ENCODE results near the gene TMEM150A. TPM values are rescaled to one million over a fixed set of nuclear protein-coding genes. Genes with fewer than 3 reads are reported as not detected.
"Not testable (repeated sequence)": the region's sequence is repeated elsewhere in the genome, so short reads cannot be mapped to it uniquely, and the experiment has no call there.

Gene TMEM150A
- total RNA-seq, 2 donors from 2014 or later = 10.0 to 10.8 TPM

DNA sequence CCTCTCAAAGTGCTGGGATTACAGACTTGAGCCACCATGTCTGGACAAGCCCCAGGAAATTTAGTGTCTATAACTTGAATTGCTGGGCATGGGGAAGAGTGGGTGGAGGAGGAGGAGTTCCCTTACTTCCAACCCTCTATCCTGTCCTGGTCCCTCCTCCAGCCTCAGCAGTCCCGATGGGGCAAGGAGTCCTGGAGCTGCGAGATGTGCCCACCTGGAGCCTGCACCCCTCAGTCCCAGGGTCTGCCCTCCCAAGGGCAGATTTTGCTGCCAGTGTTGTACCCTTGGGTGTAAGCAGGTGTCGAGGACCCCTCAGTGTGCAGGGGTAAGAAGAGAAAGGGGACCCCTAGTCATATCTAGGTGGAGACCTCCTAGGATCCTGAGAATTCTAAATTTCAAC is 22.3 kb downstream of the TMEM150A start:
- DNase-seq = no peak
- intact Hi-C loops (cut with DNase I, micrococcal nuclease) = no loop called here

DNA sequence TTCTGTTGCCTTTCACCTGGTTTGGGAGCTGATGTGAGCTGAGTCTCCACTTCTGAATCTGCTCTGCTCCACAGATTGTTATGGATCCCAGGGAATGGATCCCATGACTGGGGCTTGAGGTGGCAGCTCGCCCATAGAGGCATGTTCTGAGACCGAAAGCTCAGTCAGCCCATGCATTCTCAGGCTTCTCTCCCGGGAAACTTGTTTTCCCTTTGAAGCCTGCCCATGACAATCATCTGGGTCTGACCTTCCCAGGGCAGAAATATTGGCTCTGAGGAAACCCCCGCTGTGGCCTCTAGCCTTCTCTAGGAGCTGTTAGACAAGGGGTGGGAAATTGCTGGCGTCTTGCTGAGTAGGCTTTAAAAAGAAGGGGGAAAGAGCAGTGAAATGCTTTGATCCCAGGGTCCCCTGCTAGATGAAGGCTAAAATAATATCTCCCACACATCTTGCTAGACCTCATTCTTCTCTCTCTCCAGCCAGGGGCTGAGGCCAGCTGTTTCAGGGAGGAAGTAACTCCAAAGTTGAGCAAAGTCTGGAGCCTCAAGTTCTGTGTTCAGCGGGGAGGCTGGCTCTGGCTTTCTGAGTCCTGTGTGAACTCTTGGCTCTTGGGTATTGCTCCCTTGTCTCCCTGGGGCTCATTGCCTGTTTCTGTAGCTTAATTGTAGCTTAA is 23.1 kb downstream of the TMEM150A start:
- DNase-seq (no peak), ATAC-seq (no peak)
- intact Hi-C loops (cut with DNase I, micrococcal nuclease) = no loop called here

More for the DNA sequence above, 22.3 kb downstream of the TMEM150A start:
- ATAC-seq = no peak

DNA sequence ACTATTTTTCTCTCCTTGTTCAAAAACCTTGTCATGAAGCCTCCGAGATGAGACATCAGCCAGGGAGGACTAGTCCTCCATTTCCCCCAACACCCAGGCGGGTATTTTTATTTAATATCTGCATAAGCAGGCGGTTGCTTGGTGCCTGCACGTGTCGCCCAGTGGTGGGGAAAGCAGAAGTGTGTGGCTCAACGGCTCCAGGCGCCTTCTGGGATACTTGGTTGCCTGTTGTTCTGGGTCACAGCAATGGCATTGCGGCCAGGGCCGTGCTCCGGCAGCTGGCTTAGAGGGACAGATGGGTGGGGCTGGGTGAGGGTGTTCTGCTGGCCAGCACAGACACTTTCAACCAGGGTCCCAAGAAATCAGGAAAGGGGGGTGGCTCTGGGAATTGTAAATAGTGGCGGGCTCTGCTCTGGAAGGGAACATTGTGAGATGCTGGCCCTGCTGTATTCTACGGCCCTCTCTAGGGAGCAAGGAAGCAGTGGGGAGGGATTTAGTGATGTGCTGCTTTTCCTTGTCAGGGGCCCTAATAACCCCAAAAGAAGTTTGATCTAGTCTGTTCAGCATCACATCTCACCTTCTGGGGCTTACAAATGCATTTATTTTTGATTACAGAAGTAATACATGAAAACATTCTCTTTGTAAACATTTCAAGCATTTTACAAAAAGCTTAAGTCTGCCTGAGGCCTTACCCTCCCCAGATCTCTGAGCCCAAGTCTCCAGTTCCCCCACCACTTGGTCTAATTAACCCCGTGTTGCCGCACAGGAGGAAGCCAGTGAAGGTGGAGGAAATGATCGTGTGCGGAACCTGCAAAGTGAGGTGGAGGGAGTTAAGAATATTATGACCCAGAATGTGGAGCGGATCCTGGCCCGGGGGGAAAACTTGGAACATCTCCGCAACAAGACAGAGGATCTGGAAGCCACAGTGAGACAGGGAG is 24.0 kb downstream of the TMEM150A start:
- ATAC-seq (peak; percentile 54), DNase-seq (peak; percentile 63 to 64)
- intact Hi-C loops (cut with DNase I, micrococcal nuclease) = no loop called here

DNA sequence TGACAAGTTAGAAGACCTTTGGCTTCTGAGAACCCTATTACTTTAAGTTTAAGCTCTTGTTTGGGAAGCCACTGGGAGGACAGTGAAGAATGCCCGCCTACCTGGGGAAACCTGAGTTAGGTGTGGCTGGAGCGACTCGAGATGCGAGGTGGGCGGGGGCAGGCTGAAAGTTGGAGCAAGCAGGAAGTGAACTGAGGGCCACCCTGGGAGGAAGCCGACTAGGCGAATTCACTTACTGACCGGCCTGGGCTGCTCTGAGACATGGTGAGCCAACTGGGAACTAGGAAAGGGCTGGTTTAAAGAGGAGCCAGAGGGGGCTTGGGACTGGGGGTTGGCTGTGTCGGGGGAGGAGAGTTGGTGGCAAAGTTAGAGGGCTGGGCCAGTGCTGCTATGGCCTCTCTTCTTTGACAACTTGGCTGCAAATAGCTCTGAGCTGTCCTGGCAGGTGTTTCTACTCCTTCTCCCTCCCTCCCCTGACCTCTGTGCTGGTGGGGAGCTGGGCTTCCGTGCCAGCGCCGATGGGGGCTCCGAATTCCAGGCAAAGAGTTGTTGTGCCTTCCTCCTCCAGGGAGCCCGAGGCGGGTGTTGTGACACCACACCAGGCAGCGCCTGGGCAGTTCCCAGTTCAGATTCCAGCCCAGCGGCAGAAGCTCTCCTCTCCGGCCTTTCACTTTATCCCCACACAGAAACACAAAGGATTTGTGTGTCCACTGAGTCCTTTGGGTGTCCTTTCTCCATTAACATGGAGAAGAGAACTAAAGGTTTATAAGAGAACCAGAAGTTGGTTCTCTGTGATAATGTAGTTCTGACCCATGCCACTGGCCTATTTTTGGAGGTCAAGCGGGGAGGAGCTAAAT is 24.9 kb downstream of the TMEM150A start, which contains the start of gene VAMP8:
VAMP8 (plus strand) TSS at position 201 of the 857 bp plus-strand sequence; CDS start at position 262, 61 bp downstream.
- intact Hi-C loops (cut with DNase I, micrococcal nuclease) = no loop called here
- ATAC-seq (peak; percentile 95), DNase-seq (peak; percentile 92 to 93)

DNA sequence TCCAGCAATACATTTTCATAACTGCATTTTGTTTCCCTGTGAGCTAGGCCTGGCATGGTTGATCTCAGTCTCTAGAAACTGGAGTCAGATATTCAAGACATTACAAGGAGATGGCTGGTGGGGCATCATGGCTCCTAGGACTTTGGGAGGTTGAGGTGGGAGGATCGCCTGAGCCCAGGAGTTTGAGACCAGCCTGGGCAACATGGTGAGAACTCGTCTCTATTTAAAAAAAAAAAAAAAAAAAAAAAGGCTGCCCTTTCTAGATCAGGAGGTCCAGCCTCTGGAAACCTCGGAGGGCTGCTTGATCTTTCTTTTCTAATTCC is 25.5 kb downstream of the TMEM150A start:
- ATAC-seq (peak; percentile 1), DNase-seq (no peak)
- intact Hi-C loops (cut with DNase I, micrococcal nuclease) = no loop called here

DNA sequence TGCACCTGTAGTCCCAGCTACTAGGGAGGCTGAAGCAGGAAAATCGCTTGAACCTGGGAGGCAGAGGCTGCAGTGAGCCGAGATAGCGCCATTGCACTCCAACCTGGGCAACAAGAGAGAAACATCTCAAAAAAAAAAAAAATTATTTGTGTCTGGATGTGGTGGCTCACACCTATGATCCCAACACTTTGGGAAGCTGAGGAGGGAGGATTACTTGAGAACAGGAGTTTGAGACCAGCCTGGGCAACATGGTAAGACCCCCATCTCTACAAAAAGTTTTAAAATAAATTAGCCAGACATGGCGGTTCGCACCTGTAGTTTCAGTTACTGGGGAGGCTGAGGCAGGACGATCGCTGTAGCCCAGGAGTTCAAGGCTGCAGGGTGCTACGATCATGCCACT is 26.8 kb downstream of the TMEM150A start:
- no peak for ATAC-seq
- intact Hi-C loops (cut with DNase I, micrococcal nuclease) = no loop called here

DNA sequence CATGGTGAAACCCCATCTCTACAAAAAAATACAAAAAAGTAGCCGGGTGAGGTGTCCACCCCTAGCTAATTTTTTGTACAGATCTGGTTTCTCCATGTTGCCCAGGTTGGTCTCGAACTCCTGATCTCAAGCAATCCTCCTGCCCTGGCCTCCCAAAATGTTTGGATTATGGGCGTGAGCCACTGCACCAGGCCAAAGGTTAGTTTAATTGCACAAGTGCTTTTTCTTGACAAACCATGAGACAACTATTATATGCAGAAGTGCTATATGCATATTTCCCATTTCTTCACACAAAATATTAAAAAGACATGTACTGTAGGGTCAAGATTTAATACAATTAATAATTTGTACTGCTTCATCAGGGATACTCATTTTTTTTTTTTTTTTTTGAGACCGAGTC is 36.2 kb downstream of the TMEM150A start:
- intact Hi-C loops (cut with DNase I, micrococcal nuclease) = no loop called here
- DNase-seq (no peak), ATAC-seq (no peak)

More for the DNA sequence above, 26.8 kb downstream of the TMEM150A start:
- no peak for DNase-seq

DNA sequence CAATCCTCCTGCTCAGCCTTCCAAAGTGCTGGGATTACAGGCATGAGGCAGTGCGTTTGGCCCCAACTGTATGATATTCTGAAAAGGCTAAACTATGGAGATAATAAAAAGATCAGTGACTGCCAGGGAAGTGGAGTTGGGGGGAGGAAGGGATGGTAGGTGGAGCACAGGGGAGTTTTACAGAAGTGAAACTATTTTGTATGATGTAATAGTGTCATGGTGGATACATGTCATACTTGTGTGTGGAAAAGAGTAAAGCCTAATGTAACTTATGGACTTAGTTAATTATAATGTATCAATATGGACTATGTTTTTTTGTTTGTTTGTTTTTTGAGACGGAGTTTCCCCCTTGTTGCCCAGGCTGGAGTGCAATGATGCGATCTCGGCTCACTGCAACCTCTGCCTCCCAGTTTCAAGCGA is 38.3 kb downstream of the TMEM150A start:
- DNase-seq (no peak), ATAC-seq (no peak)
- intact Hi-C loops (cut with DNase I, micrococcal nuclease) = no loop called here

DNA sequence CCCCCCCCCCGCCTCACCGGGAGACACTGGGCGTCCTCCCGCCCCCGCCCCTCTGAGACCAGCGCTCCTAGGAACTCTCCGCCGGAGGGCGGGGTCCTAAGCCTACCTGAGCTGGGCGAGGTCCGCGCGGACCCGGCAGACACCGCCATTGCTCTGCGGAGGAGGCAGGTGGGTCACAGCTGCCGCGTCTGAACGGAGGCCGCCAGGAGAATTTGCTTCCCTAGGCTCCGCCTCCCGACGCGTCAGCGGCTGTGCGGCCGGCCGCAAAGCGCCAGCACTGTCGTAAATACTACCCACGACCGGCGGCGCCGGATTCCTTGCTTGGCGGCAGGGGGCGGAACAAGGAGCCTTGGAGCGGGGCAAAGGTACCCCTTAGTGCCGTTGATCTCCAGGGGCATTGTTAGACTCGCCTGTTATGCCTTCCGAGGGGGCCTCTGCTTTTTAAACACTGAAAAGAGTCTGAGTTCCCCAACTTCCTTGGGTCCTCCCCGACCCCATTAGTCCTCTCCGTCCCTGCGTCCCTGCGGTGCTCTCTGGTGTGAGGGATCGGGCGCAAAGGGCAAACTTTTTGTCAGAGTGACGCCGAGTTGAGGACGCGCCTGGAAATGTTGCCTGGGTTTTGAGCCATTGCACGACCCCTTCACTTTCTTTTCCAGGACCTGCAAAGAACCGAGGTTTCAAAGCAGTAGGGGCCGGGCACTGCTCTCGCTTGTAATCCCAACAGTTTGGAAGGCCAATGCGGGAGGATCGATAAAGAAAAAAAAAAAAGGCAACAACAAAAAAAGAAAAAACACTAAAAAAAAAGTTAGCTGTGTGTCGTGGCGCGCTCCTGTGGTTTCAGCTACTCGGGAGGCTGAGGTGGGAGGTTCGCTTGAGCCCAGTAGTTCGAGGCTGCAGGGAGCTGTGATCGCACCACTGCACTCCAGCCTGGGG is 41.0 kb downstream of the TMEM150A start, which contains the start of gene GGCX:
GGCX (minus strand) TSS at position 214 of the 933 bp plus-strand sequence; CDS start at position 149, 65 bp downstream.
- peak; percentile 94 for ATAC-seq
- peak; percentile 96 to 98 for DNase-seq
- intact Hi-C loops (cut with DNase I, micrococcal nuclease) = no loop called here

DNA sequence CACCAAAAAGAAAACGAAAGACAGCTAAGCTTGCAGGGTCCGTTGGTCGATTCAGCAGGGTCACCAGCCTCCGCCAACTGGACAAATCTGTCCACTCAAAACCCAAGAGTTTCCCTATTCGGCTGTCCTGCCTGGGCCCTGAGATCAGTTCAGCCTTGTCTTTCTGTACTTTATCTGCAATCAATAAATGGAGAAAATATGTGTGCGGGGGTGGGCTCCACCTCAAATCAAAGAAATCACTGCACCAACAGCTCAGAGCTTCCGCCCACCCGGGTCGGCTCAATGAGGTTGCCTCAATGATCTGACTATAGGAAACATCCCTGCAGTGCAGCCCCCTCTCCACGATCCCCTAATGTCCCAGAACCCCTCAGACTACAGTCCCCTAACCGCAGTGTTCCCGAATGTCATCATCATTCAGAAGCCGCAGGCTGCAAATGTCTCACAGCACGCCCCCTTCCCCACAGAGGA is 41.7 kb downstream of the TMEM150A start:
- ATAC-seq (no peak), DNase-seq (no peak)
- intact Hi-C loops (cut with DNase I, micrococcal nuclease) = no loop called here

DNA sequence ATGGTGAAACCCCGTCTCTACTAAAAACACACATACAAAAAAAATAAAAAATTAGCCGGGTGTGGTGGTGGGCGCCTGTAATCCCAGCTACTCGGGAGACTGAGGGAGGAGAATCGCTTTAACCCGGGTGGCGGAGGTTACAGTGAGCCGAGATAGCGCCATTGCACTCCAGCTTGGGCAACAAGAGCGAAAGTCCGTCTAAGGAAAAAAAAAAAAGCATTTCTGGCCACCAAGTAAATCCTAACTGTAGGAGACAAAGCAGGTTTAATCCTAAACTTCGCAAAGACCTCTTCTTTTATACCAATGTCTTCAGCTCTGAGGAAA is 42.1 kb downstream of the TMEM150A start:
- ATAC-seq; DNase-seq; intact Hi-C loops (cut with DNase I, micrococcal nuclease): not testable (repeated sequence)

DNA sequence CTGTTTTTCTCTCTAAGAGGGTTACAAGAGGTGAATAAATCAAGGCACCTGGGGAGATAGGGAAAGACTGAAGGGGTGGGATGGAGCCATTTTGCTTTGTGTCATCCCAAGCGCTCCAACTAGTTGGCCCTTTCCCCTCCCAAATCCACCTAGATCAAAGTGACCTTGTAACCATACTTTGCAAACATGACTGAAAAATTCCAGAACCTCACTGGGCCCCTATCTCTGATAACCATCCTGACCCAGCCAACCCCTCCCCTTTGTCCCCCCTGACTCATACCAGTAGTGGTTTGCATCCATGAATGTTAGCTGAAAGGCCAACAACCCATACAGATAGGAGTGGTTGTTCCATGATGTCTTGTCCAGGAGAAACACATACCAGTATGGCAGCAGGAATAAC is 44.3 kb downstream of the TMEM150A start:
- ATAC-seq (no peak), DNase-seq (no peak)
- intact Hi-C loops (cut with DNase I, micrococcal nuclease) = no loop called here

DNA sequence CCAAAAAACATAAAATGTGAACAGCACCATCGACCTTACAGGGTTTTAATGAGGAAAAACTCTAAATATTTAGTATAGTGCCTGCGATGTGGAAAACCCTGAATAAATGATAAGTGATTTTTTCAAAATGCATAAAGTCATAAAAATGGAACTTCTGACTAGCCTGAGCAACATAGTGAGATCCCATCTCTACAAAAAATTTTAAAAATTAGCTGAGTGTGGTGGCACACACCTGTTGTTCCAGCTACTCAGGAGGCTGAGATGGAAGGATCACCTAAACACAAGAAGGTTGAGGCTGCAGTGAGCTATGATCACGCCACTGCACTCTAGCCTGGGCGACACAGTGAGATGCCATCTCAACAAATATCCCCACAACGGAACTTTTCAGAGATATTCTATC is 45.4 kb downstream of the TMEM150A start:
- ATAC-seq (no peak), DNase-seq (no peak)
- intact Hi-C loops (cut with DNase I, micrococcal nuclease) = no loop called here

DNA sequence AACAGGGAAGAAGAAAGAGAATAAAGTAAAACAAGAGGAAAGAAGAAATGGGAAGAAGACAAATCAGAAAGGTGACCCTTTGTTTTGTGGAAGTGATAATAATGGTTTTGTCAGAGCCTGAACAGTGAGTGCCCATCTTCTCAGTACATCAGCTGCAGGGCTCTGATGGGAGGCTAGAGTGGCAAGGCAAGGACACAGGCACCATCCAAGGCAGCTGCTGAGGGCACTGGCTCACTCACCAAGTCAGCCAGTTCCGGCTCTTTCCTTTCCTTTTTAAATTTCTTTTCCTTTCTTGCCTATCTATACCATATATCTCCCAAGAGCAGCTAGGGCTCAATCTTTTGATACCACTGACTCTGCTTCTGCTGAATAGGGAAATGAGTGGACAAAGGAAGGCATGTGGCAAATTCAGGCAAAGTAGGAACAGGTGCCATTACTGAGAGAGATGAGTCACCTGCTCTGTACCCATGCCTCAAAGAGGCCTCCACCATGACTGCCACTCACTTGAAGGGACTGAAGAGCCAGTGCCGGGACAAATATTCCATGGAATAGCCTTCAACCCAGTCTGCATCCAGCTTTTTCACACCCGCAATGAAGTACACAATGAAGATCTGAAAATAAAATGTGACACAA is 47.4 kb downstream of the TMEM150A start:
- intact Hi-C loops (cut with DNase I, micrococcal nuclease) = loop anchor here in 1 of 2 donors (5.0 kb wide), 1 partner anchor 133 kb away; no protein-coding TSS in a partner anchor
- ATAC-seq = no peak
- DNase-seq = no peak

DNA sequence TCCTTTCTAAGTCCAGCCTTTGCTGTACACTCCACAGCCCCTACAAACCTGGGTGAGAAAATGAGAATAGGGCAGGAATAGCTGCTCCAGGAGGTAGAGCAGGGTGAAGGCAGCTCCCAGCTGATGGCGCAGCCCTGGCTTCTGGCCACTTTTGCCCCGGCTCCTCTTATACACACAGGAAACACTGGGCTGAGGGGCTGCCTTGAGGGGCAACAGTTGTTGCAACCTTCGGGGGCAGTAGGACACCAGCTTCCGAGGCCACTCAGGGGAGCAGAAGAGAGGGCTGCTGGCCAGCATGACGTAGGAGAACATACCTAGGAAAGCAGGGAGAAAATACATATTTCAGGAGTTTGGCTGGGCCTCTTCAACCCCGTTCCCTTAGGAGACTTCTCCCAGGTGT is 49.3 kb downstream of the TMEM150A start:
- ATAC-seq = no peak
- intact Hi-C loops (cut with DNase I, micrococcal nuclease) = loop anchor here (2.0 to 5.0 kb wide), 2 partner anchors 131 to 132 kb away; no protein-coding TSS in a partner anchor
- no peak for DNase-seq

DNA sequence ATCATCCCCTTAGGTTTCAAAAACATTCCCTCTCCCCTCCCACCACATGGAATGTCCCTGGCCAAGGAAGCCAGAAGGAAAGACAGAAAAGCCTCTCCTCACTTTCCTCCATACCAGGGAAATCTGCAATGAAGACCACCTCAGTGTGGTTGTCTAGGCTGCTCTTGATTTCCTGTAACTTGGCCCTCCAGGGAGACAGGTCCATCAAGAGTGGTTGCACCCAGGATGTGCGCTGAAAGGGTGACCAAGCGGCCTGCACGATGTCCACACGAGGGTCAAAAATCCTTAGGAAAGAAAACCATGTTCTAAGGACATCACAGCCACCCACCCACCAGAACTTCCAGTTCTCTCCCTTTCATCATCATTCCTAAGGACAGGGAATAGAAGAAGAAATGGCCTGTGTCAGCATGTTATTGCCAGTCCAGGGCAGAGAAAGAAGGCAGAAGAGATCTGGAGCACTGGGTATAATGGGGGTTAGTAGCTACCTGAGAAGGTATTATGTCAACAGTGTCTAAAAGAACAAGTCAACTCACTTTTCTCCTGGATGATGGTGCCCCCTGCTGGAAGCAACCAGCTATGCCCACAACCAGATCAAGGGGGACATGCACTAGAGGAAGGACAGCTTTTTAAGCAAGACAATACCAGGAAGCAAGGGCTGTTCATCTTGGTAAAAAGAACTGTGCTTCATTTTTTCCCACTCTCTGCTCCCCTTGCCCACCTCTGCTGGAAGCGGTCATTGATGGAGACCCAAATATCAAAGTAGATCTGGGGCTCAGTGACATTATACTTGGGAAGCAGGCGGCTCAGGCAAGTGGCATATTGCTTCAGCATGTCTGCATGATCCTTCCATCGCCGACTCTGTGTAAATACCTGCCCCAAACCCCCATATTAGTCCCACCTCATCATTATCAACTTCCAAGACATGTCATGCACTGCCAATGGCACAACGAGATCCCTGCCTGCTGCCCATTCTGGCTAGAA is 50.5 kb downstream of the TMEM150A start:
- ATAC-seq (peak; percentile 78), DNase-seq (peak; percentile 74 to 86)
- intact Hi-C loops (cut with DNase I, micrococcal nuclease) = loop anchor here (2.0 to 5.0 kb wide), 2 partner anchors 130 to 131 kb away; no protein-coding TSS in a partner anchor
